ENCODE data around the gene NAA80.

Gene NAA80

GRCh38 chr3:50330330-50330729, 31.1 kb upstream of the NAA80 start:
- H3K4me1 ChIP-seq (ENCODE audit: low read depth, poor library complexity, severe bottlenecking) = no peaks in the 10 kb centered on the region
- no peak overlapping the region for H3K9ac ChIP-seq
- peaks cover 28% of the 10 kb centered on the region for H3K79me2 ChIP-seq (ENCODE audit: insufficient read depth, low read depth)
- H3K27me3 ChIP-seq (ENCODE audit: insufficient read depth, low read depth) = no peaks in the 10 kb centered on the region
- H3K36me3 ChIP-seq (ENCODE audit: insufficient read depth) = no peaks in the 10 kb centered on the region
- no peak for TF ChIP-seq CTCF (conservative IDR thresholded peaks at IDR 0.05; ENCODE audit: low read depth, low read length)
- H3K27ac ChIP-seq = no peak overlapping the region
- H3K4me2 ChIP-seq = no peak overlapping the region
- H2AFZ ChIP-seq (ENCODE audit: low read depth) = no peak overlapping the region
- no peaks in the 10 kb centered on the region for H4K20me1 ChIP-seq (ENCODE audit: insufficient read depth)
- H3K4me3 ChIP-seq (IDR thresholded peaks at IDR 0.05; ENCODE audit: insufficient read depth, low read depth, low read length) = no peak overlapping the region

GRCh38 chr3:50327943-50328691, 28.9 kb upstream of the NAA80 start, which contains the start of gene TUSC2:
Gene TUSC2 (minus strand): TSS chr3:50328223. CDS start chr3:50328099, 124 bp downstream.
- Histone ChIP-seq H3K36me3 (ENCODE audit: insufficient read depth) (no peaks in the 10 kb centered on the region), H3K4me1 (ENCODE audit: low read depth, poor library complexity, severe bottlenecking) (no peaks in the 10 kb centered on the region), H3K4me3 (IDR thresholded peaks at IDR 0.05; ENCODE audit: insufficient read depth, low read depth, low read length) (peak within 1 kb of the TSS; percentile 92), H3K79me2 (ENCODE audit: insufficient read depth, low read depth) (peaks cover 8% of the 10 kb centered on the region; the same call in 1 of the 2 replicates), H2AFZ (ENCODE audit: low read depth) (0 out of 2 replicates have a peak within 1 kb of the TSS, but pooled peaks have one; percentile 8), H3K27ac (peak within 1 kb of the TSS; percentile 43; the same call in 1 of the 2 replicates), H3K27me3 (ENCODE audit: insufficient read depth, low read depth) (no peaks in the 10 kb centered on the region), H3K4me2 (peak within 1 kb of the TSS; percentile 48), H4K20me1 (ENCODE audit: insufficient read depth) (no peaks in the 10 kb centered on the region), H3K9ac (peak within 1 kb of the TSS; percentile 77; the same call in 1 of the 2 replicates)
- TF ChIP-seq CTCF (conservative IDR thresholded peaks at IDR 0.05; ENCODE audit: low read depth, low read length) = no peak

GRCh38 chr3:50327129-50327528, 27.9 kb upstream of the NAA80 start:
- peak overlapping the region; percentile 77; the same call in 1 of the 2 replicates for H3K9ac ChIP-seq

GRCh38 chr3:50326182-50326541, 27.0 kb upstream of the NAA80 start:
- no peak overlapping the region for H3K9ac ChIP-seq
- no peaks in the 10 kb centered on the region for H4K20me1 ChIP-seq (ENCODE audit: insufficient read depth)
- TF ChIP-seq CTCF (conservative IDR thresholded peaks at IDR 0.05; ENCODE audit: low read depth, low read length) = no peak
- no peaks in the 10 kb centered on the region for H3K36me3 ChIP-seq (ENCODE audit: insufficient read depth)
- no peak overlapping the region for H3K27ac ChIP-seq
- H3K27me3 ChIP-seq (ENCODE audit: insufficient read depth, low read depth) = no peaks in the 10 kb centered on the region
- peaks cover 4% of the 10 kb centered on the region for H3K4me1 ChIP-seq (ENCODE audit: low read depth, poor library complexity, severe bottlenecking)
- no peak overlapping the region for H3K4me3 ChIP-seq (IDR thresholded peaks at IDR 0.05; ENCODE audit: insufficient read depth, low read depth, low read length)
- H3K4me2 ChIP-seq = no peak overlapping the region
- H2AFZ ChIP-seq (ENCODE audit: low read depth) = no peak overlapping the region
- H3K79me2 ChIP-seq (ENCODE audit: insufficient read depth, low read depth) = peaks cover 8% of the 10 kb centered on the region; the same call in 1 of the 2 replicates

More at GRCh38 chr3:50327129-50327528, 27.9 kb upstream of the NAA80 start:
- Histone ChIP-seq H4K20me1 (ENCODE audit: insufficient read depth) (no peaks in the 10 kb centered on the region), H2AFZ (ENCODE audit: low read depth) (no peak overlapping the region), H3K4me3 (IDR thresholded peaks at IDR 0.05; ENCODE audit: insufficient read depth, low read depth, low read length) (no peak overlapping the region), H3K4me2 (peak overlapping the region; percentile 48), H3K27me3 (ENCODE audit: insufficient read depth, low read depth) (no peaks in the 10 kb centered on the region), H3K36me3 (ENCODE audit: insufficient read depth) (no peaks in the 10 kb centered on the region), H3K79me2 (ENCODE audit: insufficient read depth, low read depth) (peaks cover 8% of the 10 kb centered on the region; the same call in 1 of the 2 replicates), H3K27ac (no peak overlapping the region), H3K4me1 (ENCODE audit: low read depth, poor library complexity, severe bottlenecking) (peaks cover under 1% of the 10 kb centered on the region)
- TF ChIP-seq CTCF (conservative IDR thresholded peaks at IDR 0.05; ENCODE audit: low read depth, low read length) = no peak

Data from KMS-11 (cell line).